Stomach (tissue), 4 donors: ENCODE measurements around the gene CRABP1.

ENCODE experiments used
- POLR2A ChIP-seq, 4 donors: fragments of 450-650 bp; IDR thresholded peaks; one replicate each; pipeline ENCODE4 v1.6.1; 2016; ENCODE audit warnings: antibody characterized with exemption in 4 of 4, control low read depth in 2 of 4, mild to moderate bottlenecking in 1 of 4, moderate library complexity in 1 of 4
- POLR2AphosphoS5 ChIP-seq, 3 donors: sonication (generic); formaldehyde crosslinking; IDR thresholded peaks; one replicate each; pipeline ENCODE4 v1.6.1; 2016; ENCODE audit warnings: antibody characterized with exemption in 3 of 3
- TF ChIP-seq, protein P1 (sequence below), 7 experiments: fragments of 450-650 bp in 4 of 7; fragments of 200-600 bp in 3 of 7; sonication (generic) in 3 of 7; IDR thresholded peaks; one replicate each; pipeline ENCODE4 v1.5.1; 2016 to 2019; ENCODE audit warnings: antibody characterized with exemption in 7 of 7, control low read depth in 2 of 7, mild to moderate bottlenecking in 1 of 7

DNA sequence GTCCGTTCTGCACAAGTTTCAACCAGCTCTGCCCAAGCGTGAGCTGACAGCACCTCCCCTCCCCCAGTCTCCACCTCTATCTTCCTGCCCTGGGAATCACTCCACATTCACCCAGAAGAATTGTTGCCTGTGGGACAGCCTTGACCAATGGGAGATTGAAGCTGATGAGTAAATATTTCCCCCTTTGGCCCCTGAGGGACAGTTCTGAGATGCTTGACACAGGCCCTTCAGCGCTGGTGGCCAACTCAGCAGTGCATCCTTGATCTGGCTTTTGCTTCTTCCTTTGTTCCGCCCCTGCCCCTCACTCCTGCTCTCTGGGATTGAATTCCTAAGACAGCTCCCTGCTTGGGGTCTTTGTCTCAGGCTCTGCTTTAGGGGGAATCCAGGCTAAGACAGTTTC is 27.6 kb upstream of the CRABP1 start:
- TF ChIP-seq, protein P1, sequence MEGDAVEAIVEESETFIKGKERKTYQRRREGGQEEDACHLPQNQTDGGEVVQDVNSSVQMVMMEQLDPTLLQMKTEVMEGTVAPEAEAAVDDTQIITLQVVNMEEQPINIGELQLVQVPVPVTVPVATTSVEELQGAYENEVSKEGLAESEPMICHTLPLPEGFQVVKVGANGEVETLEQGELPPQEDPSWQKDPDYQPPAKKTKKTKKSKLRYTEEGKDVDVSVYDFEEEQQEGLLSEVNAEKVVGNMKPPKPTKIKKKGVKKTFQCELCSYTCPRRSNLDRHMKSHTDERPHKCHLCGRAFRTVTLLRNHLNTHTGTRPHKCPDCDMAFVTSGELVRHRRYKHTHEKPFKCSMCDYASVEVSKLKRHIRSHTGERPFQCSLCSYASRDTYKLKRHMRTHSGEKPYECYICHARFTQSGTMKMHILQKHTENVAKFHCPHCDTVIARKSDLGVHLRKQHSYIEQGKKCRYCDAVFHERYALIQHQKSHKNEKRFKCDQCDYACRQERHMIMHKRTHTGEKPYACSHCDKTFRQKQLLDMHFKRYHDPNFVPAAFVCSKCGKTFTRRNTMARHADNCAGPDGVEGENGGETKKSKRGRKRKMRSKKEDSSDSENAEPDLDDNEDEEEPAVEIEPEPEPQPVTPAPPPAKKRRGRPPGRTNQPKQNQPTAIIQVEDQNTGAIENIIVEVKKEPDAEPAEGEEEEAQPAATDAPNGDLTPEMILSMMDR (IDR thresholded peaks at IDR 0.05) = no peak
- TF ChIP-seq POLR2AphosphoS5 (IDR thresholded peaks at IDR 0.05) (no peak), POLR2A (IDR thresholded peaks at IDR 0.05) (no peak)
